OCI-LY1 (cell line): ENCODE data around the gene FBN1.

Source experiments
- H2AFZ ChIP-seq: fragments of 200-600 bp; sonication (generic), shearing (Covaris generic); 2 replicates; pipeline ENCODE4 v1.6.0; 2014; ENCODE audit warnings: antibody characterized with exemption, mild to moderate bottlenecking, low read length
- H3F3A ChIP-seq: fragments of 200-600 bp; sonication (generic), shearing (Covaris generic); 2 replicates; pipeline ENCODE4 v1.6.0; 2014; ENCODE audit warnings: mild to moderate bottlenecking, antibody characterized with exemption, low read length, moderate library complexity; ENCODE audit not compliant: insufficient read depth
- H3K27ac ChIP-seq: fragments of 200-600 bp; sonication (generic); 2 replicates; pipeline ENCODE4 v1.5.1; 2014; ENCODE audit warnings: low read length, mixed run types, mild to moderate bottlenecking, low read depth; ENCODE audit not compliant: poor library complexity, severe bottlenecking
- H3K27me3 ChIP-seq: fragments of 200-600 bp; sonication (generic); 2 replicates; pipeline ENCODE4 v1.6.0; 2014; ENCODE audit warnings: antibody characterized with exemption, mild to moderate bottlenecking, low read length, moderate library complexity; ENCODE audit not compliant: insufficient read depth
- H3K36me3 ChIP-seq: fragments of 200-600 bp; sonication (generic); 2 replicates; pipeline ENCODE4 v1.6.1; 2014; ENCODE audit warnings: mild to moderate bottlenecking, antibody characterized with exemption, low read length, moderate library complexity, mixed read lengths; ENCODE audit not compliant: insufficient read depth
- H3K4me1 ChIP-seq: fragments of 200-600 bp; sonication (generic); 2 replicates; pipeline ENCODE4 v1.5.1; 2014; ENCODE audit warnings: mild to moderate bottlenecking, low read length, moderate library complexity; ENCODE audit not compliant: insufficient read depth, severe bottlenecking
- H3K4me2 ChIP-seq: fragments of 200-600 bp; sonication (generic), shearing (Covaris generic); 2 replicates; pipeline ENCODE4 v1.6.1; 2014; ENCODE audit warnings: low read length
- H3K4me3 ChIP-seq: fragments of 200-600 bp; sonication (generic); 2 replicates; pipeline ENCODE4 v1.5.1; 2014; ENCODE audit warnings: low read length, low read depth, mild to moderate bottlenecking, mixed read lengths; ENCODE audit not compliant: poor library complexity, severe bottlenecking
- H3K79me2 ChIP-seq: fragments of 200-600 bp; shearing (Covaris generic); 2 replicates; pipeline ENCODE4 v1.6.1; 2016; ENCODE audit warnings: mixed run types, low read length, mixed read lengths; ENCODE audit not compliant: insufficient read depth
- H3K9ac ChIP-seq: fragments of 200-600 bp; sonication (generic), shearing (Covaris generic); 2 replicates; pipeline ENCODE4 v1.6.1; 2014; ENCODE audit warnings: mild to moderate bottlenecking, low read length, mixed read lengths
- H3K9me2 ChIP-seq: fragments of 200-600 bp; sonication (generic), shearing (Covaris generic); 2 replicates; pipeline ENCODE4 v1.6.1; 2014; ENCODE audit warnings: low read depth, mild to moderate bottlenecking, low read length, mixed read lengths
- H3K9me3 ChIP-seq: fragments of 200-600 bp; shearing (Covaris generic); 2 replicates; pipeline ENCODE4 v1.6.1; 2014; ENCODE audit warnings: low read length, mixed read lengths
- H4K20me1 ChIP-seq: fragments of 200-600 bp; sonication (generic), shearing (Covaris generic); 2 replicates; pipeline ENCODE4 v1.6.0; 2016; ENCODE audit warnings: mild to moderate bottlenecking, low read length; ENCODE audit not compliant: insufficient read depth
- CTCF ChIP-seq: fragments of 200-600 bp; sonication (generic), shearing (Covaris generic); IDR thresholded peaks from 2 replicates; pipeline ENCODE4 v1.5.1; 2017; ENCODE audit warnings: mild to moderate bottlenecking, antibody characterized with exemption, low read length, moderate library complexity, mixed read lengths
- EZH2 ChIP-seq: fragments of 200-600 bp; sonication (generic), shearing (Covaris generic); IDR thresholded peaks from 2 replicates; pipeline ENCODE4 v1.8.0; 2017; ENCODE audit warnings: borderline replicate concordance, mixed run types, mild to moderate bottlenecking, antibody characterized with exemption, low read length, moderate library complexity, mixed read lengths

The FBN1 gene

GRCh38 chr15:48507416-48508065 is 138.0 kb downstream of the FBN1 start:
- Histone ChIP-seq H3K9me2 (no peaks in the 10 kb centered on the region), H3K4me2 (no peak overlapping the region), H3K27me3 (no peaks in the 10 kb centered on the region), H3K9me3 (no peaks in the 10 kb centered on the region), H3K4me1 (no peaks in the 10 kb centered on the region), H3F3A (no peaks in the 10 kb centered on the region), H3K4me3 (no peak overlapping the region), H4K20me1 (no peaks in the 10 kb centered on the region), H3K36me3 (no peaks in the 10 kb centered on the region), H3K27ac (no peak overlapping the region), H3K79me2 (no peaks in the 10 kb centered on the region), H2AFZ (no peak overlapping the region), H3K9ac (no peak overlapping the region)
- TF ChIP-seq EZH2: no peak
- peak; percentile 67 for TF ChIP-seq CTCF

- no peaks in the 10 kb centered on the region for H3K36me3 ChIP-seq
- TF ChIP-seq CTCF (no peak), EZH2 (no peak)
- no peaks in the 10 kb centered on the region for H3K9me3 ChIP-seq
- no peak overlapping the region for H3K9ac ChIP-seq
- H3K9me2 ChIP-seq: no peaks in the 10 kb centered on the region
- no peak overlapping the region for H3K4me3 ChIP-seq
- H3K79me2 ChIP-seq: no peaks in the 10 kb centered on the region
- H3F3A ChIP-seq: no peaks in the 10 kb centered on the region
- no peaks in the 10 kb centered on the region for H4K20me1 ChIP-seq
- no peak overlapping the region for H2AFZ ChIP-seq
- H3K27me3 ChIP-seq: no peaks in the 10 kb centered on the region
- H3K27ac ChIP-seq: no peak overlapping the region
- H3K4me2 ChIP-seq: no peak overlapping the region
- no peaks in the 10 kb centered on the region for H3K4me1 ChIP-seq
Observed at GRCh38 chr15:48505067-48505466, 140.4 kb downstream of the FBN1 start.

GRCh38 chr15:48501208-48501607 is 144.3 kb downstream of the FBN1 start:
- H3K9me3 ChIP-seq: no peaks in the 10 kb centered on the region
- no peak overlapping the region for H3K4me3 ChIP-seq
- no peaks in the 10 kb centered on the region for H3F3A ChIP-seq
- TF ChIP-seq CTCF (no peak), EZH2 (no peak)
- no peaks in the 10 kb centered on the region for H3K27me3 ChIP-seq
- no peak overlapping the region for H3K4me2 ChIP-seq
- no peaks in the 10 kb centered on the region for H4K20me1 ChIP-seq
- no peaks in the 10 kb centered on the region for H3K9me2 ChIP-seq
- no peak overlapping the region for H2AFZ ChIP-seq
- H3K9ac ChIP-seq: no peak overlapping the region
- H3K36me3 ChIP-seq: no peaks in the 10 kb centered on the region
- H3K27ac ChIP-seq: no peak overlapping the region
- no peaks in the 10 kb centered on the region for H3K79me2 ChIP-seq
- no peaks in the 10 kb centered on the region for H3K4me1 ChIP-seq
